Measurements from ENCODE around the gene OR8J3.
"Not testable (repeated sequence)": the region's sequence is repeated elsewhere in the genome, so short reads cannot be mapped to it uniquely, and the experiment has no call there.

OR8J3 gene

GRCh38 chr11:56140151-56140661 is at the start of gene OR8J3:
OR8J3 (minus strand) TSS chr11:56140201; CDS start chr11:56137718, 2,483 bp downstream.
- DNase-seq: no peak

- no peak for DNase-seq
These were observed 48.6 kb upstream of the OR8J3 start for GRCh38 chr11:56188602-56189001.

- no peak for DNase-seq
These were observed 43.5 kb upstream of the OR8J3 start for GRCh38 chr11:56183459-56183858.

GRCh38 chr11:56176318-56176717 is 36.3 kb upstream of the OR8J3 start, which contains the start of gene OR5J2:
OR5J2 (plus strand) TSS chr11:56176618; CDS start chr11:56176618, 0 bp downstream.
- no peak for DNase-seq

- no peak for DNase-seq
These were observed 32.3 kb upstream of the OR8J3 start for GRCh38 chr11:56172256-56172830.

- DNase-seq: no peak
These were observed 23.8 kb upstream of the OR8J3 start for GRCh38 chr11:56163804-56164203.

- no peak for DNase-seq
These were observed 20.2 kb upstream of the OR8J3 start, which contains the start of gene OR8K5 for GRCh38 chr11:56160217-56160616. OR8K5 (minus strand) TSS chr11:56160317; CDS start chr11:56160317, 0 bp downstream.

GRCh38 chr11:56152333-56152732 is 12.3 kb upstream of the OR8J3 start:
- DNase-seq: peak; percentile 23

GRCh38 chr11:56151376-56151775 is 11.4 kb upstream of the OR8J3 start:
- DNase-seq: no peak

GRCh38 chr11:56143681-56144080 is 3.7 kb upstream of the OR8J3 start:
- DNase-seq: not testable (repeated sequence)

- DNase-seq: no peak
These were observed 17.9 kb downstream of the OR8J3 start, which contains the start of gene OR8H3 for GRCh38 chr11:56122073-56122472. OR8H3 (plus strand) TSS chr11:56122373; CDS start chr11:56122373, 0 bp downstream.

- DNase-seq: peak; percentile 9
These were observed 36.7 kb downstream of the OR8J3 start, which contains the start of gene OR8H2 for GRCh38 chr11:56103210-56103737. OR8H2 (plus strand) TSS chr11:56103687; CDS start chr11:56105043, 1,356 bp downstream.

GRCh38 chr11:56093008-56093407 is 47.0 kb downstream of the OR8J3 start, which contains the start of gene OR8I2:
OR8I2 (plus strand) TSS chr11:56093308; CDS start chr11:56093308, 0 bp downstream.
- no peak for DNase-seq

- DNase-seq: no peak
These were observed 50.3 kb downstream of the OR8J3 start for GRCh38 chr11:56089697-56090096.

Data from NCI-H2171 (cell line).